B cell (primary cell): ENCODE results near the gene KCNH6.

Experiments
- CTCF ChIP-seq: fragments of 200-600 bp; IDR thresholded peaks from one replicate; pipeline ENCODE4 v1.8.0; 2022; ENCODE audit warnings: antibody characterized with exemption, mild to moderate bottlenecking
- EZH2 ChIP-seq: IDR thresholded peaks from 2 replicates; pipeline ENCODE4 v1.6.1; 2012; ENCODE audit warnings: borderline replicate concordance, low read depth, mild to moderate bottlenecking, moderate library complexity, low read length; ENCODE audit not compliant: insufficient read depth, poor library complexity, severe bottlenecking

- TF ChIP-seq CTCF (no peak), EZH2 (no peak)
Measured at GRCh38 chr17:63547083-63547523, 23.9 kb downstream of the KCNH6 start.
